ENCODE data around the gene NRXN3. TPM values are rescaled to one million over a fixed set of nuclear protein-coding genes. Genes with fewer than 3 reads are reported as not detected.

Gene NRXN3
- total and polyA plus RNA-seq, 4 donors = 0.07 to 1.2 (median 0.23) TPM

GRCh38 chr14:78232231-78233000 lies 62.2 kb downstream of the NRXN3 start:
- TF ChIP-seq FOXA2 (IDR thresholded peaks at IDR 0.05) (no peak), FOXA1 (IDR thresholded peaks at IDR 0.05) (no peak), NR2F2 (IDR thresholded peaks at IDR 0.05) (no peak), SP1 (IDR thresholded peaks at IDR 0.05) (no peak)
- Histone ChIP-seq H3K9me3 (ENCODE audit: control insufficient read depth in 4 of 4, low read length in 3 of 4) (no peaks in the 10 kb centered on the region), H3K9ac (ENCODE audit: low read depth in 1 of 2, low read length in 2 of 2) (no peak overlapping the region), H3K4me3 (ENCODE audit: low read depth in 1 of 3, low read length in 3 of 3) (no peak overlapping the region), H3K4me1 (ENCODE audit: control insufficient read depth in 4 of 4, insufficient read depth in 4 of 4, low read length in 3 of 4) (no peaks in the 10 kb centered on the region), H3K36me3 (ENCODE audit: control insufficient read depth in 4 of 4, insufficient read depth in 3 of 4, low read depth in 1 of 4, low read length in 3 of 4) (no peaks in the 10 kb centered on the region), H3K27ac (ENCODE audit: low read depth in 1 of 2, low read length in 2 of 2) (no peak overlapping the region), H3K27me3 (ENCODE audit: control insufficient read depth in 4 of 4, insufficient read depth in 4 of 4, low read length in 3 of 4) (peaks cover 0 to 4% (median 0%) of the 10 kb centered on the region in 4 donors)
- DNase-seq (ENCODE audit: low spot score) = no peak
- WGBS = 58% methylated on average over 5 of the region's 5 CpGs

- DNase-seq (ENCODE audit: low spot score) = no peak
- TF ChIP-seq CTCF (IDR thresholded peaks at IDR 0.05; ENCODE audit: low read depth, low read length, missing input control) (no peak), EGR1 (IDR thresholded peaks at IDR 0.05; ENCODE audit: low read depth in 2 of 2) (no peak), JUND (IDR thresholded peaks at IDR 0.05) (no peak), MAX (IDR thresholded peaks at IDR 0.05) (no peak), RXRA (IDR thresholded peaks at IDR 0.05) (no peak), REST (IDR thresholded peaks at IDR 0.05) (no peak), ATF3 (IDR thresholded peaks at IDR 0.05) (no peak), SP1 (IDR thresholded peaks at IDR 0.05) (no peak), FOXA1 (IDR thresholded peaks at IDR 0.05) (no peak), RAD21 (IDR thresholded peaks at IDR 0.05) (no peak), NR2F2 (IDR thresholded peaks at IDR 0.05) (no peak), FOXA2 (IDR thresholded peaks at IDR 0.05) (no peak), TAF1 (conservative IDR thresholded peaks at IDR 0.05) (no peak), GABPA (IDR thresholded peaks at IDR 0.05 in 1 of 2, conservative IDR thresholded peaks at IDR 0.05 in 1 of 2) (no peak), YY1 (IDR thresholded peaks at IDR 0.05) (no peak), HNF4A (conservative IDR thresholded peaks at IDR 0.05) (no peak), HNF4G (IDR thresholded peaks at IDR 0.05) (no peak), ZBTB33 (IDR thresholded peaks at IDR 0.05) (no peak)
- 78% methylated on average over 10 of the region's 10 CpGs for WGBS
Observed at GRCh38 chr14:78238141-78238540, 68.0 kb downstream of the NRXN3 start.

More at GRCh38 chr14:78238141-78238540, 68.0 kb downstream of the NRXN3 start:
- Histone ChIP-seq H3K27ac (ENCODE audit: low read depth in 1 of 2, low read length in 2 of 2) (no peak overlapping the region), H3K36me3 (ENCODE audit: control insufficient read depth in 4 of 4, insufficient read depth in 3 of 4, low read depth in 1 of 4, low read length in 3 of 4) (no peaks in the 10 kb centered on the region), H3K9ac (ENCODE audit: low read depth in 1 of 2, low read length in 2 of 2) (no peak overlapping the region), H3K27me3 (ENCODE audit: control insufficient read depth in 4 of 4, insufficient read depth in 4 of 4, low read length in 3 of 4) (no peaks in the 10 kb centered on the region), H3K4me3 (ENCODE audit: low read depth in 1 of 3, low read length in 3 of 3) (no peak overlapping the region), H3K9me3 (ENCODE audit: control insufficient read depth in 4 of 4, low read length in 3 of 4) (no peaks in the 10 kb centered on the region), H3K4me1 (ENCODE audit: control insufficient read depth in 4 of 4, insufficient read depth in 4 of 4, low read length in 3 of 4) (no peaks in the 10 kb centered on the region)
